CD4-positive, CD25-positive, alpha-beta regulatory T cell (primary cell): Measurements from ENCODE around the gene TBL2. TPM values are rescaled to one million over a fixed set of nuclear protein-coding genes. Genes with fewer than 3 reads are reported as not detected.
"Not testable (repeated sequence)": the region's sequence is repeated elsewhere in the genome, so short reads cannot be mapped to it uniquely, and the experiment has no call there.

ENCODE experiments used
- ATAC-seq, 2 donors: fragments of 150-1000 bp; cut with Tn5 transposase; one replicate each; pipeline ENCODE4 v1.10.0; 2021; ENCODE audit warnings: low read depth in 2 of 2, moderate number of reproducible peaks in 2 of 2, moderate library complexity in 1 of 2
- DNase-seq, 3 donors: peaks; one replicate each; pipeline versions ENCODE4 v3.0.0 to v3.0.0-alpha.2; 2012 to 2022; ENCODE audit warnings: mixed read lengths in 1 of 3
- H3K27ac ChIP-seq: one replicate; pipeline ENCODE4 v1.7.0; 2013; ENCODE audit warnings: mild to moderate bottlenecking, low read length; ENCODE audit not compliant: insufficient read depth, poor library complexity, severe bottlenecking
- H3K27me3 ChIP-seq: one replicate; pipeline ENCODE4 v1.7.0; 2013; ENCODE audit warnings: low read length; ENCODE audit not compliant: control insufficient read depth, insufficient read depth
- H3K36me3 ChIP-seq: one replicate; pipeline ENCODE4 v1.7.0; 2013; ENCODE audit warnings: mild to moderate bottlenecking, low read length, moderate library complexity; ENCODE audit not compliant: control insufficient read depth, insufficient read depth
- H3K4me1 ChIP-seq: 2 replicates; pipeline ENCODE4 v1.7.0; 2013; ENCODE audit warnings: mild to moderate bottlenecking, low read length; ENCODE audit not compliant: insufficient read depth, control insufficient read depth, poor library complexity, severe bottlenecking
- H3K4me3 ChIP-seq: one replicate; pipeline ENCODE4 v1.7.0; 2013; ENCODE audit warnings: low read depth, mild to moderate bottlenecking, low read length, moderate library complexity
- H3K9me3 ChIP-seq, 2 experiments: 1 replicate in 1 of 2; 2 replicates in 1 of 2; pipeline ENCODE4 v1.7.0; 2013; ENCODE audit warnings: low read length in 2 of 2, mild to moderate bottlenecking in 1 of 2, moderate library complexity in 1 of 2; ENCODE audit not compliant: control insufficient read depth in 2 of 2
- H3K27ac Mint-ChIP-seq, 3 donors: one replicate each; pipeline ENCODE4 v1.8.0; 2020 to 2022; ENCODE audit warnings: mild to moderate bottlenecking in 3 of 3, mixed read lengths in 3 of 3, moderate library complexity in 2 of 3
- H3K27me3 Mint-ChIP-seq: one replicate; pipeline ENCODE4 v1.8.0; 2022; ENCODE audit warnings: mild to moderate bottlenecking, mixed read lengths
- H3K36me3 Mint-ChIP-seq: one replicate; pipeline ENCODE4 v1.8.0; 2020; ENCODE audit warnings: mixed read lengths
- H3K4me1 Mint-ChIP-seq, 4 donors: one replicate each; pipeline ENCODE4 v1.8.0; 2020 to 2022; ENCODE audit warnings: mixed read lengths in 4 of 4, mild to moderate bottlenecking in 1 of 4
- H3K4me3 Mint-ChIP-seq, 4 donors: one replicate each; pipeline ENCODE4 v1.8.0; 2020 to 2022; ENCODE audit warnings: mild to moderate bottlenecking in 4 of 4, mixed read lengths in 4 of 4, moderate library complexity in 3 of 4
- H3K9me3 Mint-ChIP-seq, 7 donors: one replicate each; pipeline ENCODE4 v1.8.0; 2020 to 2022; ENCODE audit warnings: mixed read lengths in 7 of 7, mild to moderate bottlenecking in 3 of 7, moderate library complexity in 2 of 7
- polyA plus RNA-seq, 4 donors: library from polyadenylated mRNA; unstranded; fragments of 300-500 nt; fragmentation: Illumina TruSeq; gene quantifications; one replicate each; pipeline ENCODE4 v1.2.3, GENCODE V29; 2021
- total RNA-seq: library from RNA; stranded (reverse); gene quantifications from one replicate; pipeline ENCODE4 v1.2.3, GENCODE V29; 2022

The TBL2 gene
- total and polyA plus RNA-seq, 5 donors from 2014 or later = 12.2 to 32.5 (median 25.2) TPM

- Mint-ChIP-seq H3K36me3 (no peaks in the 10 kb centered on the region), H3K4me1 (peaks cover 0 to 2% (median 1%) of the 10 kb centered on the region in 4 donors), H3K27me3 (peaks cover 45% of the 10 kb centered on the region), H3K9me3 (no peaks in the 10 kb centered on the region), H3K27ac (no peak overlapping the region), H3K4me3 (no peak overlapping the region)
- no peak for DNase-seq
- no peak for ATAC-seq
- no peak overlapping the region for H3K27ac ChIP-seq
- no peaks in the 10 kb centered on the region for H3K4me1 ChIP-seq
- no peaks in the 10 kb centered on the region for H3K36me3 ChIP-seq
- no peaks in the 10 kb centered on the region for H3K9me3 ChIP-seq
- H3K4me3 ChIP-seq = no peak overlapping the region
- no peaks in the 10 kb centered on the region for H3K27me3 ChIP-seq
These were observed 34.4 kb upstream of the TBL2 start for GRCh38 chr7:73612598-73613269.

- no peaks in the 10 kb centered on the region for H3K27me3 ChIP-seq
- ATAC-seq (no peak), DNase-seq (no peak)
- no peak overlapping the region for H3K27ac Mint-ChIP-seq
- no peaks in the 10 kb centered on the region for H3K9me3 Mint-ChIP-seq
- H3K4me3 Mint-ChIP-seq = peak overlapping the region in 1 of 4 donors; percentile 38
- peaks cover 46% of the 10 kb centered on the region for H3K27me3 Mint-ChIP-seq
- no peak overlapping the region for H3K27ac ChIP-seq
- H3K4me1 ChIP-seq = peaks cover 4% of the 10 kb centered on the region
- H3K9me3 ChIP-seq = no peaks in the 10 kb centered on the region
- H3K36me3 ChIP-seq = no peaks in the 10 kb centered on the region
- H3K36me3 Mint-ChIP-seq = no peaks in the 10 kb centered on the region
- H3K4me3 ChIP-seq = no peak overlapping the region
- peaks cover 0 to 2% (median 1%) of the 10 kb centered on the region in 4 donors for H3K4me1 Mint-ChIP-seq
These were observed 32.7 kb upstream of the TBL2 start for GRCh38 chr7:73611017-73611555.

- Mint-ChIP-seq H3K9me3 (no peaks in the 10 kb centered on the region), H3K4me3 (no peak overlapping the region), H3K27ac (no peak overlapping the region), H3K36me3 (no peaks in the 10 kb centered on the region), H3K27me3 (peaks cover 38% of the 10 kb centered on the region), H3K4me1 (peaks cover 0 to 2% (median 1%) of the 10 kb centered on the region in 4 donors)
- H3K4me3 ChIP-seq = no peak overlapping the region
- ATAC-seq (no peak), DNase-seq (no peak)
- no peaks in the 10 kb centered on the region for H3K9me3 ChIP-seq
- no peaks in the 10 kb centered on the region for H3K27me3 ChIP-seq
- no peaks in the 10 kb centered on the region for H3K36me3 ChIP-seq
- H3K27ac ChIP-seq = no peak overlapping the region
- H3K4me1 ChIP-seq = peaks cover 4% of the 10 kb centered on the region
These were observed 31.7 kb upstream of the TBL2 start for GRCh38 chr7:73610105-73610504.

- not testable (repeated sequence) for H3K36me3 Mint-ChIP-seq, H3K9me3 ChIP-seq, H3K27ac ChIP-seq, H3K4me1 ChIP-seq, H3K27ac Mint-ChIP-seq, H3K4me3 ChIP-seq, DNase-seq, ATAC-seq, H3K27me3 ChIP-seq, H3K36me3 ChIP-seq, H3K4me3 Mint-ChIP-seq, H3K4me1 Mint-ChIP-seq, H3K9me3 Mint-ChIP-seq
- H3K27me3 Mint-ChIP-seq = peaks cover 32% of the 10 kb centered on the region
These were observed 29.3 kb upstream of the TBL2 start for GRCh38 chr7:73607692-73607983.

GRCh38 chr7:73606801-73607691 is 28.7 kb upstream of the TBL2 start:
- no peaks in the 10 kb centered on the region for H3K27me3 ChIP-seq
- no peaks in the 10 kb centered on the region for H3K36me3 ChIP-seq
- Mint-ChIP-seq H3K27me3 (peaks cover 29% of the 10 kb centered on the region), H3K4me3 (no peak overlapping the region), H3K4me1 (peaks cover 0 to 2% (median 0%) of the 10 kb centered on the region in 4 donors), H3K36me3 (no peaks in the 10 kb centered on the region), H3K9me3 (no peaks in the 10 kb centered on the region), H3K27ac (no peak overlapping the region)
- H3K4me3 ChIP-seq = no peak overlapping the region
- ATAC-seq (peak; percentile 50 to 65), DNase-seq (peak; percentile 41 to 66 (median 58))
- no peaks in the 10 kb centered on the region for H3K9me3 ChIP-seq
- H3K4me1 ChIP-seq = peaks cover 4% of the 10 kb centered on the region
- no peak overlapping the region for H3K27ac ChIP-seq

GRCh38 chr7:73605601-73606220 is 27.3 kb upstream of the TBL2 start:
- H3K4me1 ChIP-seq = peaks cover 4% of the 10 kb centered on the region
- ATAC-seq = no peak
- no peak for DNase-seq
- no peaks in the 10 kb centered on the region for H3K9me3 ChIP-seq
- Mint-ChIP-seq H3K36me3 (no peaks in the 10 kb centered on the region), H3K4me1 (peaks cover 0 to 2% (median 0%) of the 10 kb centered on the region in 4 donors), H3K4me3 (no peak overlapping the region), H3K27ac (no peak overlapping the region), H3K27me3 (peaks cover 27% of the 10 kb centered on the region), H3K9me3 (no peaks in the 10 kb centered on the region)
- no peak overlapping the region for H3K27ac ChIP-seq
- H3K27me3 ChIP-seq = no peaks in the 10 kb centered on the region
- no peak overlapping the region for H3K4me3 ChIP-seq
- H3K36me3 ChIP-seq = no peaks in the 10 kb centered on the region

GRCh38 chr7:73602721-73603651 is 24.6 kb upstream of the TBL2 start:
- H3K4me3 Mint-ChIP-seq = no peak overlapping the region
- H3K9me3 Mint-ChIP-seq = peaks cover 0 to 3% (median 0%) of the 10 kb centered on the region in 7 donors
- H3K4me1 Mint-ChIP-seq = no peaks in the 10 kb centered on the region
- Histone ChIP-seq H3K4me3 (no peak overlapping the region), H3K36me3 (no peaks in the 10 kb centered on the region), H3K4me1 (peaks cover 4% of the 10 kb centered on the region), H3K27ac (no peak overlapping the region), H3K9me3 (no peaks in the 10 kb centered on the region), H3K27me3 (no peaks in the 10 kb centered on the region)
- DNase-seq (no peak), ATAC-seq (no peak)
- H3K36me3 Mint-ChIP-seq = peaks cover 3% of the 10 kb centered on the region
- H3K27me3 Mint-ChIP-seq = peaks cover 20% of the 10 kb centered on the region
- no peak overlapping the region for H3K27ac Mint-ChIP-seq
